ENCODE results near the gene LINC01488.

DNA sequence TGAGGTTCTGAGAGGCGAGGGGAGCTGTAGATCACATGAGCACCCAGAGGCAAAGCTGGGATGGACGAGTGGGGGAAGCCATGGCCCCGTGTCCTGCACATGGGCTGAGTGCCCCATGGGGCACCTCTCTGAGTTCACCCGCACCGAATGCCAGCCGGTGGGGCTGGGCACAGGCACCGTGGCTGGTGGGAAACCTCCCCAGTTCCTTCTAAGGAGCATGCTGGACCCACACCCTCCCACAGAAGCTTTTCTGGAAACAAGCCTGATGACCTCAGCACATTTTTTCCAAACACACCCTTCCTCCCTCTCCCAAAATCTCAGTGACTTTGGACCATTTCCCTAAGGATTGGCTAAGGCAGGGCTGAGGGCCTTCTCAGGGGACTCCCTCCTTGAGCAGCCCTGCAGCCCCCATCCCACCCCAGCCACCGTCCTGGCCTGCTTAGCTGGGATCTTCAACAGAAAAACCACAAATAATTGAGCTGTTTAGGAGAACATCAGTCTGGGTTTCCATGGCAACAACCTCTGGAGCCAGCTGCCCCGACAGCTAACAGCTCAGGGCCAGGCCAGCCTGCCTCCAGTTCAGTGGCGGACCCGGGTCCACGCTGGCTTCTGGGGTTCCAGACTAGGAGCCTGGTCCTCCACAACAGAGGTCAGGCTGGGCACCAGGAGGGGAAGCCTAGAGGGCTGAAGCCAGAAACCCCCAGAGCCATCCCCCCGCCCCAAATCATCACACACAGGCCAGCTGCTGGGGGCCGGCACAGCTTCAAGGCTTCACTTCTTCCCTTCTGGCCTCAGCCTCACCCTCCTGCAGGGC is 18.1 kb upstream of the LINC01488 start:
- no peak for TF ChIP-seq POLR2A (IDR thresholded peaks at IDR 0.05)
- TF ChIP-seq, protein P1, sequence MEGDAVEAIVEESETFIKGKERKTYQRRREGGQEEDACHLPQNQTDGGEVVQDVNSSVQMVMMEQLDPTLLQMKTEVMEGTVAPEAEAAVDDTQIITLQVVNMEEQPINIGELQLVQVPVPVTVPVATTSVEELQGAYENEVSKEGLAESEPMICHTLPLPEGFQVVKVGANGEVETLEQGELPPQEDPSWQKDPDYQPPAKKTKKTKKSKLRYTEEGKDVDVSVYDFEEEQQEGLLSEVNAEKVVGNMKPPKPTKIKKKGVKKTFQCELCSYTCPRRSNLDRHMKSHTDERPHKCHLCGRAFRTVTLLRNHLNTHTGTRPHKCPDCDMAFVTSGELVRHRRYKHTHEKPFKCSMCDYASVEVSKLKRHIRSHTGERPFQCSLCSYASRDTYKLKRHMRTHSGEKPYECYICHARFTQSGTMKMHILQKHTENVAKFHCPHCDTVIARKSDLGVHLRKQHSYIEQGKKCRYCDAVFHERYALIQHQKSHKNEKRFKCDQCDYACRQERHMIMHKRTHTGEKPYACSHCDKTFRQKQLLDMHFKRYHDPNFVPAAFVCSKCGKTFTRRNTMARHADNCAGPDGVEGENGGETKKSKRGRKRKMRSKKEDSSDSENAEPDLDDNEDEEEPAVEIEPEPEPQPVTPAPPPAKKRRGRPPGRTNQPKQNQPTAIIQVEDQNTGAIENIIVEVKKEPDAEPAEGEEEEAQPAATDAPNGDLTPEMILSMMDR (IDR thresholded peaks at IDR 0.05), result no peak
